Left lung (tissue), 10 donors: ENCODE data around the gene APOB. TPM values are rescaled to one million over a fixed set of nuclear protein-coding genes. Genes with fewer than 3 reads are reported as not detected.

Experiments used
- ATAC-seq: fragments of 200-7000 bp; cut with Tn5 transposase; one replicate; pipeline ENCODE4 v1.9.1; 2020; ENCODE audit warnings: moderate library complexity
- DNase-seq, 4 donors: peaks; one replicate each; pipeline ENCODE4 v3.0.0-alpha.2; 2013 to 2020
- H3K27ac ChIP-seq, 2 donors: fragments of 200-600 bp; sonication (generic) in 1 of 2; one replicate each; pipeline versions ENCODE4 v1.5.0 to v1.8.0; 2020 to 2021
- H3K27me3 ChIP-seq, 2 donors: fragments of 200-600 bp; sonication (generic) in 1 of 2; one replicate each; pipeline versions ENCODE4 v1.5.0 to v1.8.0; 2020 to 2021
- H3K36me3 ChIP-seq, 2 donors: fragments of 200-600 bp; sonication (generic) in 1 of 2; one replicate each; pipeline versions ENCODE4 v1.5.0 to v1.8.0; 2020 to 2021
- H3K4me1 ChIP-seq, 2 donors: fragments of 200-600 bp; one replicate each; pipeline ENCODE4 v1.8.0; 2021
- H3K4me3 ChIP-seq, 2 donors: fragments of 200-600 bp; sonication (generic) in 1 of 2; one replicate each; pipeline versions ENCODE4 v1.5.0 to v1.8.0; 2020 to 2021; ENCODE audit warnings: mild to moderate bottlenecking in 1 of 2
- H3K9me3 ChIP-seq, 2 donors: fragments of 200-600 bp; sonication (generic) in 1 of 2; one replicate each; pipeline versions ENCODE4 v1.5.0 to v1.8.0; 2020 to 2021
- CTCF ChIP-seq, 2 donors: fragments of 200-600 bp; sonication (generic) in 1 of 2; IDR thresholded peaks; one replicate each; pipeline versions ENCODE4 v1.5.0 to v1.8.0; 2021; ENCODE audit warnings: antibody characterized with exemption in 2 of 2
- intact Hi-C, 2 donors: fragments of 100-400 bp; cut with DNase I; formaldehyde crosslinking; loops; one replicate each; pipeline versions ENCODE4 v1.11.2 to v1.14.2; 2022
- polyA plus RNA-seq, 6 donors: library from polyadenylated mRNA; unstranded; fragments of 120-200 nt; gene quantifications; one replicate each; pipeline ENCODE4 v1.2.1, GENCODE V29; 2013; ENCODE audit not compliant: insufficient read length in 6 of 6
- total RNA-seq, 2 donors: library from RNA; stranded (reverse); fragmentation: NEBNext Ultra II Directional; extraction: Animal tissue kit (Norgen Biotek cat#: 25700); gene quantifications; one replicate each; pipeline ENCODE4 v1.2.1, GENCODE V29; 2021
- donor health status: DM: no; HTN: yes; CAD: no.
- donor health status: DM: no; HTN: no; CAD: no.

The APOB gene
- total and polyA plus RNA-seq, 8 donors = 0.01 to 1.5 (median 0.14) TPM

- intact Hi-C loops = no loop called here
- DNase-seq (no peak), ATAC-seq (no peak)
- no peaks in the 10 kb centered on the region for H3K9me3 ChIP-seq
- H3K4me3 ChIP-seq = no peak overlapping the region
- H3K27me3 ChIP-seq = no peaks in the 10 kb centered on the region
- no peak overlapping the region for H3K27ac ChIP-seq
- H3K36me3 ChIP-seq = no peaks in the 10 kb centered on the region
- no peak for TF ChIP-seq CTCF (IDR thresholded peaks at IDR 0.05)
- no peaks in the 10 kb centered on the region for H3K4me1 ChIP-seq
These were observed 28.8 kb upstream of the APOB start for GRCh38 chr2:21072477-21073242.

- ATAC-seq = no peak
- no peaks in the 10 kb centered on the region for H3K27me3 ChIP-seq
- no peak overlapping the region for H3K27ac ChIP-seq
- no peaks in the 10 kb centered on the region for H3K36me3 ChIP-seq
- H3K4me3 ChIP-seq = no peak overlapping the region
- DNase-seq = no peak
- H3K9me3 ChIP-seq = no peaks in the 10 kb centered on the region
- no peak for TF ChIP-seq CTCF (IDR thresholded peaks at IDR 0.05)
- intact Hi-C loops = no loop called here
- no peaks in the 10 kb centered on the region for H3K4me1 ChIP-seq
These were observed 26.7 kb upstream of the APOB start for GRCh38 chr2:21070341-21071257.

- Histone ChIP-seq H3K27ac (no peak overlapping the region), H3K9me3 (no peaks in the 10 kb centered on the region), H3K4me1 (no peaks in the 10 kb centered on the region), H3K36me3 (no peaks in the 10 kb centered on the region), H3K27me3 (no peaks in the 10 kb centered on the region), H3K4me3 (no peak overlapping the region)
- no peak for DNase-seq
- no peak for TF ChIP-seq CTCF (IDR thresholded peaks at IDR 0.05)
- intact Hi-C loops = no loop called here
- ATAC-seq = no peak
These were observed 26.0 kb upstream of the APOB start for GRCh38 chr2:21069746-21070340.

GRCh38 chr2:21067859-21068537 lies 24.1 kb upstream of the APOB start:
- H3K36me3 ChIP-seq = no peaks in the 10 kb centered on the region
- H3K4me1 ChIP-seq = no peaks in the 10 kb centered on the region
- DNase-seq = no peak
- no peak for TF ChIP-seq CTCF (IDR thresholded peaks at IDR 0.05)
- no peaks in the 10 kb centered on the region for H3K27me3 ChIP-seq
- no peak for ATAC-seq
- H3K9me3 ChIP-seq = no peaks in the 10 kb centered on the region
- no peak overlapping the region for H3K4me3 ChIP-seq
- H3K27ac ChIP-seq = no peak overlapping the region
- intact Hi-C loops = no loop called here
